ENCODE data around the gene PLCG2.
"Not testable (repeated sequence)": the region's sequence is repeated elsewhere in the genome, so short reads cannot be mapped to it uniquely, and the experiment has no call there.

PLCG2 gene

DNA sequence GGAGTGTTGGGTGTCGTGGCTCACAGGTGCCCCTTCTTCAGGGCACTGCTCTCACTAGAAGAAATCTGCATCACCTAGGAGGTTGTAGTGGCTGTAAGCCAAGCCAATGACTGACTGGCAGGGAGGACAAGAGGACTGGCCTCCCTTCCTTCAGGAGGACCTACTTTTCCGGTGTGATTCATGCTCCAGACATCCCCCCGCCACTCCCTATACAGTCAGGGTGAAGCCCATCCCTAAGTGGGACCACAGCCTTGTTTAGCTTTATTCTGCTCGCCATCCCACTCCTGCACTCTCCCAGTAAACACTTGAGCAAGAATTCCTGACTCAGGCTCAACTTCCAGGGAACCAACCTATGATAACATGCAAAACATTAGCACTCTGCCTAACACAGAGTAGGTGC, 67.0 kb downstream of the PLCG2 start:
- DNase-seq (ENCODE audit: low read depth): no peak

DNA sequence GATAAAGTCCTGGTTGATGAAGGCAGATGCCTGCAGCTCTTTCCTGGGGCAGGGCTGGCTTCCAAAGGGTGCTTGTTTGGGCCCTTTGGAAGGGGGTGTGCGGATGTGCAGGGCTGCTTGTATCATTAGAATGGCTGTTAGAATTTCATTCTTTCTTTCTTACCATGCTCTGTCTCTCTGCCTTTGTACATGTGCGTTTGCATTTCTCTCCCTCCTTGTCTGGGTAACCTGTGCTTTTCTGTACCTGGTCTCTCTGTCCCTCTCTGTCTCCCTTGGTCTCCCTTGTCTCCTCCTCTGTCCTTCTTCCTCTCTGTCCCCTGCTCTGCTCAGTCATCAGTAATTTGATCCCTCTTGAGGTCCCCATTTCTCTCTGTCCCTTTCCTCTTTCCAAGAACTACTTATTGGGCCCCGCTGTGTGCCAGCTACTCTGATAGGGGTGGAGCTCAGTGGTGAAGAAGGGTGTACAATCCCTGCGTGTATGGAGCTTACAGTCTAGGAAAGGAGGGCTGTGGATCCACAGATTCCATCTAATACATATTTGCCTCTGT, 69.3 kb downstream of the PLCG2 start:
- no peak for DNase-seq (ENCODE audit: low read depth)

DNA sequence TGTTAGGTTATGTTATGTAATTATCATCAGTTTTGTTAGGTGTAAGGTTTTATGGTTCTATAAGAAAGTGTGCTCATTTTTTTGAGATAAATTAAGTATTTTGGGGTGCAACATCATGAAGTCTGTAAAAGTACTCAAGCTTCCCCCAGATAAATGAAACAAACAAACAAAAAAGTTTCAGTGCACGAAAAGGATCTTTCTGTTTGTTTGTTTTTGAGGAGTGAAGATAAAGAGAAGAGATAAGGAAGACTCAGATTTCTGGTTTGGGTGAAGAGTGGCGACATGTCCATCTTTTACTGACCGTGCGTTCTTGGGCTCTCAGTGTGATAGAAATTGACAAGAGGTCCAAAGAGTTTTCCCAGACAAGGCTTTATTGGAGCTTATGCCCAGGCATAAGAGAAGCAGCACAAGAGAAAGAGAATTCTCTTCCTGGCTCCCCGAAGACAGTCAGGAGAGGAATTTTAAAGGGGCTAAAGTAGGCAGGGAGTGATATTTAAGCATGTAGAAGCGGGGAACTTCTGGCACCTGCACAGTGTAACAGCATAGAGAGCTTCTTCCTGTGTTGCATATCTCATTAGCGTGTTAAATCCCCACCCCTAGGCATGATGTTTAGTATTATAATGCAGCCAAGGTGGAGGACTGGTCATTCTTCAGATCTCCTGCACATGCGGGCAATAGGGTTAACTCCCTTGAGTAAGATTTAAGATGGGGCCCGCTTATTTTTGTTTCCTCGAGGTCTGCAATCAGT, 71.3 kb downstream of the PLCG2 start:
- no peak for DNase-seq (ENCODE audit: low read depth)

DNA sequence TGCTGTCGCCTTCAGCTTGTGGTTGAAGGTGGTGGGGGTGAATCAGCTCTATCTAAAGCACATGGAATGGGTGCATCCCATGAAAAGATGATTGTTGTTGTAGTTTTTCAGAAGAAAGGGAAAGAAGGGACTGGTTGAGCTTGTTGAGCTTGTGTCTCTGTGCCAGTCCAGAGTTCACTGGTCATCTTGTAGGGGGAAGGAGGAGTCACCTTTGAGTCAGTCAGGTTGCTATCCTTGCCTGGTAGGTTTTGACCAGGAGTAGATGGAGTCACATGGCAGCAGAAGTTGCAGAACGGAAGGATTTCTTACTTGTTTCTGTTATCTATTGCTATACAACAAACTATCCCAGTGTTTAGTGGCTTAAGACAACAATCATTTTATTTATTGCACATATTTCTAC, 73.3 kb downstream of the PLCG2 start:
- DNase-seq (ENCODE audit: low read depth): no peak

DNA sequence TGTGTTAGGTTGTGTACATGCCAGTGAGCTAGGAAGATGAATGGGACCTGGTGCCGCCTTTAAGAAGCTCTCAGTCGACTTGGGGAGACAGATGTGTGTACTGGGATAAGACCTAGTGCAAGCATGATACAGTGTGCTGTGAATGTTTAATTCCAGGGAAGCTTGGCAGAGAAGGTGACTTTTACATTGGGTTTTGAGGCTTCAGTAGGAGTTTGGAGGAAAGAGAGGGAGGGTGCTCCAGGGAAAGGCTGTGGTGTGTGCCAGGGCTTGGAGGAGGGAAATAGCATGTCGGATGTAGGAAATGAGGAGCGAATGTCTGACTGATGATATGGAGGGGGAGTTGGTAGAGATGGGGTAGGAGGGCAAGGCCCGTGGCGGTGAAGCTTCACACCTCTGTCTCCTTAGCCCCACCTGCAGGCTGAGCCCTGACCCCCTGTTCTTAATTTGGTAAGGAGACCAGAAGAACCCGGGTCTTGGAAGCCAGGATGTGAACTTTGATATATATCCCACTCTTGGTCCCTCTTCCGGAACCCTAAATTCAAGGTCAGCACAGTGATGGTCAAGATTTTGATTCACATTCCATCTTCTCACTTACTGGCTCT, 76.6 kb downstream of the PLCG2 start:
- no peak for DNase-seq (ENCODE audit: low read depth)

DNA sequence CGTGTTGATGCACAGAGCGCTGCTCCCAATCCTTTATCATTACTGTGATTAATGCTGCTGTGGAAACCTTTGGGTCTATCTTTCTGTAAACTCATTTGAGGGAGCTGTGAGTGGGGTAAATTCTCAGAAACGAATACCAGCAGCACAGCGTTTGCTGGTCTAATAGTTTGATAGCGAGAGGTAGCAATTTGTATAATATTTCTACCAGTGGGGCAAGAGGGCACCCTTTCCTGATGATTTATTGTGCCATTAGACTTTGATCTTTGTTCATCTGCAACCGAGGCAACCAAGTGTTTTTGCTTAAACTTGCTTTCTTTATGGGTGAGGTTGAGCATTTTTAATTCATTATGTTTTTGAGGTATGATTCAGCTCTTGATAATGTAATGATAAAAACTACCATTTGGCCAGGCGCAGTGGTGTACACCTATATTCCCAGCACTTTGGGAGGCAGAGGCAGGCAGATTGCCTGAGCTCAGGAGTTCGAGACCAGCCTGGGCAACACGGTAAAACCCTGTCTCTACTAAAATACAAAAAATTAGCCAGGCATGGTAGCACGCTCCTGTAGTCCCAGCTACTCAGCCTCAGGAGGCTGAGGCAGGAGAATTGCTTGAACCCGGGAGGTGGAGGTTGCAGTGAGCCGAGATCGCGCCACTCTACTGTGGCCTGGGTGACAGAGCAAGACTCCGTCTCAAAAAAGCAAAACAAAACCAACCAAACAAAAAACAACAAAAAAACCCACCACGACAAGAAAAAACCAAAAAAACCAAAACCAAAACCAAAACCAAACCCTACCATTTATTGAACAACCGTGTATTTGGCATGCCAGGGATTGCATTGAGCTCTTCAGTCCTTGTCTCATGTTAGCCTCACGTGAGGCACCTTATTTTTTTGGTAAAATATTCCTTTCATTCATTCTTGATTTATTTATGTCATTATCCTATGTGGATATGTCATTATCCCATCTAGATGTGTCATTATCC, 81.5 kb downstream of the PLCG2 start:
- DNase-seq (ENCODE audit: low read depth): no peak

DNA sequence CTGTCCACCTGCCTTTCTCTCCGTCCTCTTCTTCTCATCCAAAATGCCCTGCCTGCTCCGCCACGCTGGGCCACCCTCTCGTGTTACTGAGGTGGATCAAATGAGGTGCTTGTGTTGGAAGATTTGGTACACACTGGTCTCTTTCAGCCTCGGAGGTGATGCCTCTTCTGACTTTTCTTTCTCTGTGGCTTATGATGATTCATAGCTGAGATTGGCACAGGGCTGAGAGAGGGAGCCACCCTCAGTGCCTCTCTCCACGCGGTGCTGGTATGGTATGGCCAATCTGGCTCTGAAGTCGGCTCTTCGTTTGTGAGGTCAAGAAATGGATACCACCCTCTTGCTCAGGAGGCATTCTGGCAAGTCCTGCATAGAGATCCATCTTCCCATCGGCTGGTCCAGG, 82.4 kb downstream of the PLCG2 start:
- DNase-seq (ENCODE audit: low read depth): no peak

DNA sequence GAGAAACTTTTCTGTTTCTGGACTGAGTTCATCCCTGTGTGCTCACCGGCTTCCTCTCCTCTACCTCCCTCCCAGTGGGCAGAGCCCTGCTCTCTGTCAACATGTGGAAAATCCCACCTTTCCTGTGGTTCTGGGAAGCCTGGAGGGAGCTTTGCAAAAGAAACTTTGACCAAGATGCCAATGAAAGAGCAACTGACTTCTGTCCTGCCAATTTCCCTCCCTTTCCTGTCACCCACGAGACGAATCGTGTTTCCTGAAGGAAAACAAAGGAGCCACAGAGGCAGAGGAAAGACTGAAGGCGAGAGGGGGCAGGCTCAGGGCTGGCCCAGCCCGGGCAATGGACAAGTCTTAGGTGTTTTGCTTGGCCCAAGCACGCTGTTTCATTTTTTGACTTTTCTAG, 82.8 kb downstream of the PLCG2 start:
- no peak for DNase-seq (ENCODE audit: low read depth)

DNA sequence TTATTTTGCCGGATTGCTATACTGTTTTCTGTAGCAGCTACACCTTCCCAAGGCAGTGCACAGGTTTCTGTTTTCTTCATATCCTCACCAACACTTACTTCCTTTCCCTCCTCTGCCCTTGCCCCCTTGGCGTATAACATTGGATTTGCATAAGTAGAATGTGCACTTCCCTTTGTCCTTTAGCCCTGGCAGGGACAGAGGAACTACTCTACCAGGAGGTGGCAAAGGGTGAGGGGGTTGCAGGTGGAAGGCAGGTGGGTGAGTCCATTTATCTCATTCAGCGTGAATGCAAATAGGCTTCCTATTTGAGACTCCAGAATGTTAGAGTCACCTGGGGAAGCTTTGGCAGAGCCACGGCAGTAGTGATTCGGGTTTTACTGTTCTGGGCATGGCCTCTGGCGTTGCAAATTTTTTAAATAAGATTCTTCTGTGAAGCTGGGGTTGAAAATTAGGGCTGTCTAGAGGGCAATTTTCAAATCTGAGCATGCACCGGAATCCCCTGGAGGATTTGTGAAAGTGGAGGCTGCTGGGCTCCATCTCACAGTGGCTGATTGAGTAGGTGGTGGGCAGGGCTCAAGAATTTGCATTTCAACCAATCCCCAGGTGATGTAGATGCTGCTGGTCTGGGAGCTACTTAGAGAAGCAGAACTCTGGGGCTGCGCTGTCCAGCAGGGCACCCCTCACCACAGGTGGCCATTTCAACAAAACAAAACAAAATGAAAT, 84.7 kb downstream of the PLCG2 start:
- DNase-seq (ENCODE audit: low read depth): no peak

DNA sequence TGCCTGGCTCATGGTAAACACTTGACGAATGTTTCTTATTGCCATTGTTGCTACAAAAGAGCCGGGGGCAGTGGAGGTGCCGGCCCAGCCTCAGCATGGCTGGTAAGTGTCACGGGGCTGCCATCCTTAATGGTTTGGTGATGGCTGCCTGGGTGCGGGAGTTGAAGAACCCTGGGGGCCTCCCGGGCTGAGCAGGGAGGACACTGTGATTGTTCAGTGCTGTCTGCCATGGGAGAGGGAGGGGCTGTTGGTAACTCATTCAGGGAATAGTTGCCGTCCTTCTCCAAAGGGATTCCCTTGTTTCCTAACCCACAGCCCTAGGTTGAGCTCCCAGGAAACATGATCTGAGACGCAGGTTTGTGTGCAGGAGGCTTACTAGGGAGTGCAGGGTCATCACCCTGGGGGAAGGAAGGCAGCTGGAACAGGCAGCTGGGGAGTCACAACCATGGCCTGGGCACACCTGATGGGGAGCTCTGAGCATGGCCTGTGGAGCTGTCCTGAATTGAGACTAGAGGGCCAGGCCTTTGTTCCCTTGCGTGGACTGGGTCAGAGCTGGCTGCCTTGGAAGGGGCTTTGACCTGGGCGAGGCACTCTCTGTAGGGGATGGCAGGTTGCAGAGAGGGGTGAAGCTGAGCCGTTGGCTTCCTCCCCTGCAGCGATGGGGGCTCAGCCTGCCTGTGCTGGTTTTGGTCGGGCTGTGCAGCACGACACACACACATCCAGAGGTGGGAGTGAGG, 85.7 kb downstream of the PLCG2 start:
- DNase-seq (ENCODE audit: low read depth): no peak

DNA sequence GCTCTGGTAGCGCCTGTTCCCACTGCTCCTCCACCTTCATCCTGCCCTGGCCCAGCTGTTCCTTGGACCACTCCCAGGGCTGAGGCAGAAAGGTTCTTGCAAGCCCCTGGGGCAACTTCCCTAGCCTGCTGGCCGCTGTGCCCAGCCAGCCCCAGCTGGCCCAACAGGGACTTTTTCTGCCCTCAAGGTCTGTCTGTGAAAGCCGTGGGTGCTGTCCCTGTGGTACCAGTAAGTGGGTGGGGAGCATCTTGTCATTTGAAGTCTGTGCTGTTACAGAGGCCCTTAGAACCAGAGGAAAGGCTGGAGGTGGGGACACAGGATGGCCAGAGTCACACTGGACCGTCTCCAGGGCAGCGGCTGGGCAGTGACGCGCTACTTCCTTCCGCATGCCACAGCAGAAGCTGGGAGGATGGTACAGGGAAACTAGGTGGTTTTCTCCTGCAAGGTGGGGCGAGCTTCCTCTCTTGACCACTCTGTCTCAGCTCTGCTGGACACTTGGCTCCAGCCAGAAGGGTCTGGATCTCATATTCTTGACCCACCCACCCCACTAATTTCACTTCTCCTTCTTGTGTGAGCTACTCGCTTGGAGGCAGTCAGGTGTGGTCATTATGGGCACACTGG, 87.8 kb downstream of the PLCG2 start:
- DNase-seq (ENCODE audit: low read depth): no peak

DNA sequence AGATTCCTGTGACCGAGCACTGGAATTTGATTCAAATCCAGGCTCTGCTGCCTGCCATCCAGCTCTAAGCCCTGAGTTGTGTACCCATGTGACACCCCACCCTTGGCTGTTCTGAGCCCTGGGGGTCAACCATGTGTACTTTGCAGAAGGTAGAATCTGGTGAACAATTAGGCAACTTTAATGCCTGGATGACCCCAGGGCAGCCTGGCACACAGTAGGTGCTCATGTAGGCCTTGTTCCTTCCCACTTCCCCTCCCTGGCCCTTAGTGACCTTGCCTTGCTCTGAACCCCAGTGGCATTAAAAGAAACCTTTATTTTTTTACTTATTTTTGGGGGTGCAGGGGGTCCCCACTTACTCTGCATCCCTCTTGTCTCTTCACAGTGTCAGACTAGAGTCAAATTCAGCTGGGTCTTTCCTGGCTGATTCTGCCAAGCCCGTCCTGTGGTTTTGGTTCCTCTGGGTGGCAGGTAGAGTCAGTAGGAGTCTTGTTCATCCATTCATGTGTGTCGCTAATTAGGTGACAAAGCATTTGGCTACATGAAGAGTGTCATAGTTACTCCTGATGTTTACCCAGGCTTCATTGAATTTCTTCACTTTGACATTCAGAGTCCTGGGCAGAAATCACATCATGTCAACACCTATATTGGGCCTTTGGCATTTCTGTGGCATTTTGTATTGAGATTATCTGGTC, 89.1 kb downstream of the PLCG2 start:
- no peak for DNase-seq (ENCODE audit: low read depth)

DNA sequence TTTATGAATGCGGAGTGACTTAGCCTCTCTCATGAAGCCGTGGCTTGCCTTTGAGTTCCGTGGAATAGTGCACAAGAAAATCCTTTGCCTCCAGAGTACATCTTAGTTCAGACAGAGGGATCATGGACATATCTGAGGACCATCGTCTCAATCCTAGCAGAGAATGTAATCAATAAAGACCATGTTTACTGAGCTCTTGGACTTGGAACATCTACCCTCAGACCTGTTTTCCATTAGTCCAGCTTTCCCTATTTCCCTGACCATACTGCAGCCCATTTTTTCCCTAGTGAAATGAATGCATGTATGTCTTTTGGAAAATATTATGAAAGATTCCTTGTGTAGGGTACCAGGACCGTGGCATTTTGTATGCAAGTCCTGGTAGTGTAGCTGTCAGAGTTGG, 90.2 kb downstream of the PLCG2 start:
- DNase-seq (ENCODE audit: low read depth): no peak

DNA sequence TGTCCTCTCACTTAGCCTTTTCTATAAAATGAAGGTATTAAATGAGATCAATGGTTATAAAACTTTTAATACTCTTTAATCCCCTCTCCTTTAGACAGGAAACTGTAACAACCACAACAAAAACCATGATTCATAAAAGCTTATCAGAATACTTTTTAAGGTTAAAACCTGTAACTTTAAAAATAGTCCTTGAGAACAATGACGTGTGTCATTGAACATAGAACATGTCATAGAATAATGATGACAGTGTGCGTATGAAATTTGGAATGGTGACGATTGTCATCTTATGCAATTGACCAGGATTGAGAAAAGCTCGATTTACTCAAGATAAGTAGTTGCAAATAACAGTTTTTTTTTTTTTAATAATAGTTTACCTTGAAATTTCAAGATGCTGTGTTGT, 94.1 kb downstream of the PLCG2 start:
- no peak for DNase-seq (ENCODE audit: low read depth)

DNA sequence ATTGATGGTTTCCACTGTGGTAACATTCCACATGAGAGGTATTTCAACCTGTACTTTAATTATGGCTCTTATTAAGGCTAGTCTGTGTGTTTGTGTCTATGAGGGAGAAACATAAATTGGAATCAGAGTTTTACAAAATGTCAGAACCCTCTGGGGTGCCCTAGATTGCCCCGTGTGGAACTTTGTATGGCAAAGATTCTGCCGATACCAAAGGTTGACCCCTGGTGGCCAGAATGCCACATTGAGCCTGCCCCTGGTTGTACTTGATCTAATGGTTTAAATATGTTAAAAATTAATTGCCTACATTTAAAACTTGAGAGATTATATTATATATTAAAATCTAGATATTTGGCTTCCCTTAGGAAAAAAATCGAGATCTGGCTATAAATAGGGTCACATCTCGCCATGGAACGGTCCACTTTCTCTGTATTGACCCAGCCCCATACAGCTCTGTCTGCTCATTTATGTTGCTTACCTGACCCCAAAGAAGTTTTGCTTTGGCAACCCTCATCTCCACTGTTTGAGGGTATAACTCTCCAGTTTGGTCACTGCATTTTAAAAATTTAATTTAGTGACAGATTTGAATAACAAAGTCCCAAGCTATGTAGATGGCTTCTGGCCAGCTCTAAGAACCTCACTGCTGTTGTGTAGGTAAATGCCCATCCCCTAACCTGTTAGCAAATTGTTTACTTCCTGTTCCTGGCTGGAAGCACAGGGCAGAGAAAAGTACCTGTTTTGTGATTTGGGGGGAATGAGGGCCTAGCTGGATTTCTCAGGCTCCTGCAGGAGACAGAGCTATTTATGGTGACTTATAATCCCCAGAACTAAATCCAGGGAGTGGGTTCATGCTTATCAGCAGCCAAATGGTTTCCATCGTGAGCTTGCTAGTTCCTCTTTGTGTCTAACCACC, 95.0 kb downstream of the PLCG2 start:
- no peak for DNase-seq (ENCODE audit: low read depth)

DNA sequence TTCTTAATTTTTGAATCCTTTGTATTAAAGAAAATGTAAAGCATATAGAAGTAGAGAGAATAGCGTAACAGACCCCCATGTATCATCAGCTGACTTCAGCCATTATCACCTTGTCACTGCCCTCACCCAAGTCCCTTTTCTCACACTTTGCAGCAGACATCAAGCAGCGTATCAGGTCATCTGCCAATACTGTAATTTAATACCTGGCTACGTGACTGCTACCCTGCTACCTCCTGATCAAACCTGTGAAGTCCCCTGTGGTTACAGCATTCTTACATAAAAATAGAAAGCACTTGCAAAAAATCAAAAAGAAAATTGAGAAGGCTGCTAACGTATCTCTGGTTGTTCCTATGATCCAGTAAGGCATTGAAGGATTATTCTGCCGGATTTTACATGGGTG, 96.4 kb downstream of the PLCG2 start:
- DNase-seq (ENCODE audit: low read depth): no peak

DNA sequence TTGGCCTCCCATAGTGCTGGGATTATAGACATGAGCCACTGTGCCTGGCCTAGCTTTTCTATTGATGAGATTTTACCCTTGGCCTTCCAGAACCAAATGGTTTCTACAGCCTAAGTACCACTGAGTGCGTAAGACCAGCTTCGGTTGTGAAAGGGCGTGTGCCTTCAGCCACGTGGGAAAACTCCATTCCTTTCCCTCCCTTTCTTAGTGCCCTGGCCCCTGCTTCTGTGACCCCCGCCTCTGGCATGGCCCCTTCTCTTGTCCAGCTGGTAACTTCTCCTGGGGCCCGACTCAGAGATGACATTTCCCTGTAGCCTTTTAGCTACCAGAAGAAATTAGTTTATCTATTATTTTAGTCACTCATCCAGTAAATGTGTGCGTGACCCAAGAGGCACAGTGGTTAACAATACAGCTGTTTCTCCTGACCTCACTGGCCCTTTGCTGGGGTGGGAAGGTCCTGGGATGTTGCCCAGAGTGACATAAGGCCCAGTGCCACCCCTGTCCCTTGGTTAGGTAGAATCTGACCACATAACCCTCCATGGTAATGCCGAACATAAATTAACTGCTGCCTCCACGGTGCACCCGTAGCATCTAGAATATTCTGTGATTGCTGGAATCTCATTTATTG, 97.3 kb downstream of the PLCG2 start:
- DNase-seq (ENCODE audit: low read depth): no peak

DNA sequence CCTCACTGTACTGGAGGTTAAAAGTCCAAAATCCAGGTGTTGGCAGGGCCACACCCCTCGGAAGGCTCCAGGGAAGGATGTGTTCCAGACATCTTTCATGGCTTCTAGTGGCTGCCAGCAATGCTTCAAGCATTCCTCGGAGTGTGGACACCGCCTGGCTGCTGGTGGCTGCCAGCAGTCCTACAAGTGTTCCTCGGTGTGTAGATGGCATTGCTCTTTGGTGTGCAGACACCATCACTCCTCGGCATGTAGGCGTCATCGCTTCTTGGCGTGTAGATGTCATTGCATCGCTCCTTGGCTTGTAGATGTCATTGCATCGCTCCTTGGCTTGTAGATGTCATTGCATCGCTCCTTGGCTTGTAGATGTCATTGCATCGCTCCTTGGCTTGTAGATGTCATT, 98.4 kb downstream of the PLCG2 start:
- DNase-seq (ENCODE audit: low read depth): not testable (repeated sequence)

DNA sequence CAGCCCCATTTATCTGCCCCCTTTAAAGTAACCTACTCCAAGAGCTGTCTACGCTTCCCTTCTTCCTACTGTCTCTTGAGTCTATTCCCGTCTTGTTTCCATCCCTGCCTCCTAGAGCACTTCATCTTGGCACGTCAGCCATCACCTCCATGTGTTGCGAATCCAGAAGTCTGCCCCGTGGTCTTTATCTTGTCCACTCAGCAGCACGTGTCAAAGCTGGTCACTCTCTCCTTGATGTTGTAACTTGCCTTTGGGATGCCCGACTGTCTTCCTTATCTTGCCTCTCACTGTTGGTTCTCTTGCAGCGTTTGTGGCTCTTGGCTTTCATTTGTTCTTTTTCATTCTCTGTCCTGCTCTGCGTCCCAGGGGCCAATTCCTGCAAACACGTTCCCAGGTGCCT, 99.4 kb downstream of the PLCG2 start:
- no peak for DNase-seq (ENCODE audit: low read depth)
